H7 (cell line): ENCODE data around the gene IGFBP5. TPM values are rescaled to one million over a fixed set of nuclear protein-coding genes. Genes with fewer than 3 reads are reported as not detected.
A peak's percentile ranks its signal among the peaks of the same experiment; 100 is the strongest.

Experiments
- DNase-seq: peaks from one replicate; pipeline ENCODE4 v3.0.0; 2012
- H3K27me3 ChIP-seq: 2 replicates; pipeline ENCODE4 v1.6.0; 2011; ENCODE audit warnings: mild to moderate bottlenecking, low read length; ENCODE audit not compliant: control insufficient read depth, insufficient read depth
- H3K36me3 ChIP-seq: replicated peaks from 2 replicates; pipeline ENCODE4 v1.5.1; 2011; ENCODE audit warnings: low read length; ENCODE audit not compliant: control insufficient read depth, insufficient read depth
- H3K4me3 ChIP-seq: 2 replicates; pipeline ENCODE4 v1.5.1; 2011; ENCODE audit warnings: low read depth, mild to moderate bottlenecking, control low read depth, low read length, moderate library complexity; ENCODE audit not compliant: insufficient read depth
- total RNA-seq: library from RNA; depleted of rRNA; stranded (reverse); fragments of >200 nt; shearing (Covaris generic); gene quantifications from 2 replicates; pipeline ENCODE4 v1.2.3, GENCODE V29; 2014

Gene IGFBP5
- total RNA-seq, 1 experiment from 2014 or later = 10.2 TPM

DNA sequence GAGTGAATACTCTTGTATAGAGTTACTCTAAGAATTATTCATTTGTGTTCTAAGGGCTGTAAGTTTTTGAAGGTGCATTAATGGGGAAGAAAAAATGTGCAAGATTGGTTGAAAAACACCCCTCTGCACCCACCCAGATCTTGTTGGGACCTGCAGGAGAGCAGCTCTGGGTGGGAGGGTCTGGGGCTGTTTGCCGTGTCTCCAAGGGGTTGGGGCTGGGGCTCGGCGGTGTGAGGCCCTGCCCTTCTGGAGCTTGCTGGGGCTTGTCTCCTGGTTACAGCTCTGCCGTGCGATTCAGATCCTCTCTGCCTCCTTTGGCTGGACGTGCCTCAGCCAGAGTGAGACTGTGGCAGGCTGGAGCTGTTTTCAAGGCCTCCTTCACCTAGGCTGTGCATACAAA, 36.1 kb downstream of the IGFBP5 start:
- Histone ChIP-seq H3K36me3 (peaks cover 6% of the 10 kb centered on the region), H3K27me3 (no peaks in the 10 kb centered on the region), H3K4me3 (no peak overlapping the region)
- no peak for DNase-seq

DNA sequence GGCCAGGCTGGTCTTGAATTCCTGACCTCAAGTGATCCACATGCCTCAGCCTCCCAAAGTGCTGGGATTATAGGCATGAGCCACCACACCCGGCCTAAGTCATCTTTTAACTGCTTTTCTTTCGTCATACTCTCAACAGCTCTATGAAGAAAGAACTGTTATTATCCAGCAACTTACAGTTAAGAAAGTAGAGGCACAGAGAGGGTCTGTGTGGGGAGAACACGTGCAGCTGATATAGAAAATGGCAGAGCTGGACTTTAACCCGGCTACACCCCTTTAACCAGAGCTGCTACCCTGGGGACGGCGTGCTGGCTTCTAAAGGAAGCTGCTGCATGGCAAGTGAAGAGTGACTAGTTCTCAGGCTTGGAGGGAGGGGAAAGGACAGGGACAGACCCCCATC, 36.6 kb downstream of the IGFBP5 start:
- no peak for DNase-seq
- Histone ChIP-seq H3K4me3 (no peak overlapping the region), H3K36me3 (peaks cover 6% of the 10 kb centered on the region), H3K27me3 (no peaks in the 10 kb centered on the region)

DNA sequence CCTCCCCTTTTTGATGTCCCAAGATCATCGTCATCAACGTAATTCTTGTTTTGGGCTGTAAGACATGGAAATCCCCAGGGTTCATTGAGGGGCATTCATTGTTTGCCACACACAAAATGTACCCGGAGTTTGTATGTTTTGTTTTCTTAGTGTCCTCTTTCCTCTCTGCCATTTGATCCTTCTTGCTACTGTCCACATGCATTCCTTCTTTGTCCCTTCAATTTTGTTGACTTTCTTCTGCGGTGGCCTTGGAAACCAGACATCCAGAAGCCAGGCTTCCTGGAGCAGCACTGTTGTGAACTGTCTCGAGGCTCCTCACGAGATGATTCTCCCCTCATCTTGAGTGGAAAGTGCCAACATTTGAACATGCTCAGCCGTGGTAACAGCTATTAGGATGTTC, 37.4 kb downstream of the IGFBP5 start:
- no peak for DNase-seq
- peaks cover 6% of the 10 kb centered on the region for H3K36me3 ChIP-seq
- H3K27me3 ChIP-seq = no peaks in the 10 kb centered on the region
- no peak overlapping the region for H3K4me3 ChIP-seq

DNA sequence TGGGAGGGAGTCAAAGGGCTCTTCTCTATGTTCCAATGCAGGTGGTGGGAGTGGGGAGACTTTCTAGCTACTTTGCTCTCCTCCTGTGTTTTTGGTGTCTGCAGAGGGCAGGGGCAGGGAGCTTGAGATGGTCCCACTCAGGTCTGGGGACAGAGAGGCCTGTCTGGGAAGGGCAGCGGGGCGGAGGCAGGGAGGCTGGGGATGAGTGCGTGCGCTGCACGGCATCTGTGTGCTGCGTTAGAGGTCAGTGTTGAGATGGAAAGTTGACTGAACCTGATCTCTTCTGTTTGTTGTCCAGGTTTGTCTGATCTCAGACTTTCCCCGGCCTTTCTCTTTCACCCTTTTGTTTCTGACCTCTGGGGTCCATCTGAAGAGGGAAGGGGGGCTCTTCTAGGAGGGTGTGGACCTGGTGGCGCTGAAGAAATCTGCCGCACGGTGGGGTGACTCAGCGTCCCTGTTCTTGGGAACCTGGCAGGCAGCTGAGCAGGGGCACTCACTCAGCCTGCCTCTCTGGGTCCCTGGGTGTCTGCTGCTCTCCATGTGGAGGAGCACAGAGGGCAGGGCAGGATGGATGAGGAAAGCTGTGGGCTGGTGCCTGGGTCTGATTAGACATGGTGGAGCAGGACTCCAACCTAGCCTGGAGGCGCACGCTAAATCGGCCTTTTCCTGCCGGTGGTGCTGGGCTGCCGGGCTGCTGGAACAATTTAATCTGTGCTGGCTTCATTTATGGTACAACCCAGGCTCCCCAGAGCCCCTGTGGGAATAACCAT, 38.1 kb downstream of the IGFBP5 start:
- Histone ChIP-seq H3K36me3 (peaks cover 6% of the 10 kb centered on the region), H3K4me3 (no peak overlapping the region), H3K27me3 (no peaks in the 10 kb centered on the region)
- DNase-seq = no peak

DNA sequence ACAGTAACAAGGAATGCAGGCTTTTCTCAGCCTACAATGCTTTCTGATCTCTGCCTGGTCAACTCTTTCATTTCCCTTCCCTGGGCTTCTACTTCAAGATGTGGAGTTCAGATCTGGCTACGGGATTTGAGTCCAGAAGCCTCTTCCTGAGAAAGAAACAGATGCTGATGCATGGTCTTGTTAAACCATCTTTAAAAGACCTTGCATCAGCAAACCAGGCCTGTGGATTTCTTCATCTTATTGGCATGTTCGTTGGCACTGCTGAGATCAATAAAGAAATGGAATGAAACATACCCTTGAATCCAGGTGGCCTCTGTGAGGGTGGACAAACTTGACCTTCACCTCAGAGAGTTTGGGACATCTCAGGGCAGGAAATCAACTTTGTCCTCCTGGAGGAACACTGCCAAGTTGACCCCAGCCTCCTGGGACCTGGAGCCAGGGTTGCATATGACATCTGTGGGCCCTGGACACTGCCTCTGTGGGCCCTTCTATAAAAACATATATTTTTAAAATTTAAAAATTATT, 40.8 kb downstream of the IGFBP5 start:
- Histone ChIP-seq H3K36me3 (no peaks in the 10 kb centered on the region), H3K27me3 (no peaks in the 10 kb centered on the region), H3K4me3 (no peak overlapping the region)
- no peak for DNase-seq

DNA sequence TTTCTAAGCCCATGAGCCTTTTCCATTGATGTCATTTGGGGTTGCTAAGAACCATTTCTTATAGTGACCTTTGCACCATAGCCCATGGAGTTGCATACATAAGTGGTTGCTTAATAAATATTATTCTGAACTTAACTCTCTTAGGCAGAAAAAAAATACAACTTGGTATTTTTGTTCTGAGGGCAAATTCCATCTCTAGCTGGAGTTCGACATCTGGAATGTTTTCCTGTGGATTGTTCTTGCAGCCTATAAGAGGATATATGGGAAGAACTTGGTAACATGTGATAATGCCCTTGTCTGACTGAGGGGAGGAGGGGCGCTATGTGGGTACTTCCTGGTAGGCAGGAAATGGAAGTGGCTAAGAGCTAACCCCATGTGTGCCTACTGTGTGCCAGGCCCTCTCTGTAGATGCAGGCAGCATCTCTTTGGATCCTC, 41.4 kb downstream of the IGFBP5 start:
- DNase-seq = no peak

DNA sequence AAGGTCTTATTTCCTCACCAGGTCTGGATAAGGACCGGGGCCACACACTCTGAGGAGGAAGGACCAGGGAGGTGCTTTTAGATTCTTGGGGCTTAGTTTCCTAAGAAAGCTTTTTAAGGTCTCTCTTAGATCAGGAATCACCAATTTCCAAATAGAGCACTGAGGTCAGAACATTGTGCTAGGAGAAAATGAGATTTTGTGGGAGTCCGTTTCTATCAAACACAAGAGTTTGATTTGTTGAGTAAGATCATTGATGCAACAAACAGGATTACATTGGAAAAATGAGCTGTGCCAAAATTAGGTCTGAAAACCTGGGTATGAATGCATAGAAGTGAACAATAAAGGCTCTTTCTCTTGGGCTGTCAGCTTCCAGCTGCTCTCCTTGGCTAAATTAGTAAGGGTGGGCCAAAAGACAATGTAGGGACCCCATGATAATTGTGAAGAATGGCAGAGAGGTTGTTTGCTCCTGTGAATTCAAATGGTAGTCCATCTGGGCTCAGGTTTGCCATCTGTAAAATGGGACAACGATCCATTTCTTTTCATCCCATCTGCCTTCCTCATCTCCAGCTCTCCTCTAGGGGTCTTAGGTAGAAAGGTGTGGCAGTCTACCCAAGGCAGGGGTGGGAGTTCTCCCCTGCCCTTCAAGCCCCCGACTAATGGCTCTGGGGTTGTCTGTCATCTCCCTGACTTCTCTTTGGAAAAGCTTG, 42.1 kb downstream of the IGFBP5 start:
- no peak overlapping the region for H3K4me3 ChIP-seq
- DNase-seq = no peak
- H3K27me3 ChIP-seq = no peaks in the 10 kb centered on the region
- no peaks in the 10 kb centered on the region for H3K36me3 ChIP-seq

More for the DNA sequence above, 41.4 kb downstream of the IGFBP5 start:
- H3K27me3 ChIP-seq = no peaks in the 10 kb centered on the region
- H3K4me3 ChIP-seq = no peak overlapping the region
- no peaks in the 10 kb centered on the region for H3K36me3 ChIP-seq

DNA sequence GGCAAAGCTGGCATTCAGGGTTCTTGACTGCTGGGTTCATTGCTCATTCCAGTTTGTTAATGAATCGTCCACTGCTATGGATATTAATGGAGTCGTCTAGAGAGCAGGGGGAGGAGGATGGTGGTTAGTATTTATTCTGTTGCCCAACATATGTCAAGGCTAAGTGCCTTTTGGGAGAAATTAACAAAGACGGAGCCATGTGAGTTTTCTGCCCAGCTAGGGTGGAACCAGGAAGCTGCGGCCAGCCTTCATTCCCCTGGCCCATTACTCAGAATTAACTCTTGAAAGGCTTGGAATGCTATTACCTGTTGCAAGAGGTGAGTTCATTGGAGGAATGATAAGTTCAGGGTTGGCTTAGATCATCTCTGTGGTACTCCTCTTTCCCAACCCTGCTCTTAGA, 42.8 kb downstream of the IGFBP5 start:
- H3K27me3 ChIP-seq = no peaks in the 10 kb centered on the region
- H3K4me3 ChIP-seq = no peak overlapping the region
- H3K36me3 ChIP-seq = no peaks in the 10 kb centered on the region
- DNase-seq = no peak

DNA sequence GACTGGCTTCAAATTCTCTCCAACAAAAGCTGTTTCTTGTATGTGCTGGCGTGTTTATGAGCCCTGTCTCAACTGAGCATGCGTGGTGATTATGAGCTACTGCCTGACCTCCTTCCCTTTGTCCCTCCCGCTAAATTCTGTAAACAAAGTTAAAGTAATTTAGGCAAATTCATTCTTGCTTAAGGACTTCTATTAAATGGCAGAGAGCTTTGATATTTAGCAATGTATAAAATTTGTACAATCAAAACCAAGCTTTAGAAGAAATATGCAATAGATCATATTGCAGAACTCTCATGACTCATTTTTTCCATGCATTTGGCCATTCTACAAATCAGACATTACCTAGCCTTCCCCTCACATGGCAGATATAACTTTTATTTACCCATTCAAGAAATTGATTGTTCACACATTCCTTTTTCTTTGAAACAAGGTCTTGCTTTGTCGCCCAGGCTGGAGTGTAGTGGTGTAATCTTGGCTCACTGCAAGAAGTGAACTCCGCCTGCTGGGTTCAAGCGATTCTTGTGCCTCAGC, 43.9 kb downstream of the IGFBP5 start:
- DNase-seq = no peak
- Histone ChIP-seq H3K27me3 (no peaks in the 10 kb centered on the region), H3K4me3 (no peak overlapping the region), H3K36me3 (no peaks in the 10 kb centered on the region)

DNA sequence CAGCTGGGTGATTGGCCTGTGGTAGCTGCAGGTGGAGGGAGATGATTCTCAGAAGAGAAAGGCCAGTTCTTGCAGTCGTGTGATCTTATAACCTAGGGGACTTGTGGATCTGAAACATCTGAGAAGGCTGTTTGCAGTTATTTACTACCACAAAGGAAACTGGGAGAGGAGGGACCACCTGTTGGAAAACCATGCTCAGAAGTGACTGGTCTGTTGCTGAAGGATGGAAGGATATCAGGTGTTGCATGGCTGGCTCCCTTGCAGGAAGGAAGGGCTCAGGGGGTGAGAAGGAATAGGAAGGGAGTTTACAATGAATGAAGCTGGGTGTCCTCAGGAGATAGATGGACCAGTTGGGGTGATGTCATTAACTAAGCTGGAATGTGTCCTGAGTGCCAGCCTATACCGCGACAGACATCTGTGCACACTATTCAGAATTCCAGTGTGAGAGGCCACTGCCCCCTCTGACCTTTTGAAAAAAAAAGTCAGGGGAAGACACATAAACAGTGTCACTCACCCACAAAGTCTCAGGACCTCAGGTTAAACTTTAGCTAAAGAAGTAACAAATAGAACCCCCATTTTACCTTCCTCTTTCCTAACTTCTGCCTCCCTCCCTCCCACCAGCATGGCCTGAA, 44.6 kb downstream of the IGFBP5 start:
- Histone ChIP-seq H3K4me3 (no peak overlapping the region), H3K27me3 (no peaks in the 10 kb centered on the region), H3K36me3 (no peaks in the 10 kb centered on the region)
- no peak for DNase-seq

DNA sequence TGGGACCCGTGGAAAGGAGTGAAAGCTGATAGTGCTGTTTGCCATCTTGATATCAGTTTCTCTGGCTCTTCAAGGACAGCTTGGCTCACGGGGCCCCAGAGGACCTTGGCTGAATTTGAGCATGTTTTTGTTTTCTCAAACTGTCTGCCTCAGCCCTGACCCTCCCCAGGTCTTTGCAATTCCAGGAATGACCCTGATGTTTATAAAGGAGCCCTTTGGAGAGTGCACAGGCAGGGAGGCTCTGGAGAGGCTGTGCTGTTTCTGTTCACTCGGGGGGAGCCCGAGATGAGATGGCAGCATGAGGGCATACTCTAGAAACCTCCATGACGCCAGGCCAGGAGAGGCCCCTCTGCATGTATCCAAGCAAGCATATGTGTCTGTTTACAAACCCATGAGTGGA, 45.8 kb downstream of the IGFBP5 start:
- Histone ChIP-seq H3K4me3 (no peak overlapping the region), H3K27me3 (no peaks in the 10 kb centered on the region), H3K36me3 (no peaks in the 10 kb centered on the region)
- peak; percentile 28 for DNase-seq

DNA sequence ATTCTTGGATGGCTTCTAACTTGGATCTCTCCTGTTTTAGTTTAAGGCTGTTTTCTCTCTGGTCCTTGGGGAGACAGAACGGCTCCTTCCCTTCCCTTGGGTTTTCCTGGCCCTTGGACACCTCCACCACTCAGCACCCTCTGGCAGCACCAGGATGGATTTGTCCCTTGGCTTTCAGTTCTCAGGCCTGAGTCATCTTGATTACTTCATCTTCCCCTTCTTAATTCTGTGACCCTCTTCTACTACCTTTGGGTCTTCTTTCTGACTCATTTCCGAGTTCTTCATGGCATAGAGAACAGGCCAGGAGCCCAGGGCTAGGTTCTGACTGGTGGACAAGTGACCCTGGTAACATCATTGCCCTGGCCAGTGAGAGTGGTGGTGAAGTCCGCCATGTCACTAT, 47.2 kb downstream of the IGFBP5 start:
- Histone ChIP-seq H3K36me3 (no peaks in the 10 kb centered on the region; the same call in 1 of the 2 replicates), H3K27me3 (no peaks in the 10 kb centered on the region), H3K4me3 (no peak overlapping the region)
- no peak for DNase-seq

DNA sequence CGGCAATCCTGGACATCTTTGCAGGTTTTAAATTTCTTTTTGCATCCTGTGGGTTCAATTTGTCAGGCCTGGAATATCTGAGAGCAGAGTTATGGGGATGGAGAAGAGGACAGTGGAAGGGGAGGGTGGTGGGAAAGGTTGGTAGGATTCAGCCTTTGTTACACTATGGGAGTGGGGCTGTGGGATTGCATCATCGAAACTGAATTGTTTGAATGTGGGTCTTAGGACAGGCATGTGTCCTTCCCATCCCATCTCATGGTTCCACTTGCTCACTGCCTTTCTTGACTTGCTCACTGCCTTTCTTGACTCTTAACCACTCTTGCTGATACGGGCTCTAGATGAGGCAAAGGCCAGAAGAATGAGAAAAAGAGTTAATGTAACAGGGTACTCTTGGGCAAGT, 49.2 kb downstream of the IGFBP5 start:
- H3K4me3 ChIP-seq = no peak overlapping the region
- no peak for DNase-seq
- H3K36me3 ChIP-seq = no peaks in the 10 kb centered on the region; the same call in 1 of the 2 replicates
- H3K27me3 ChIP-seq = no peaks in the 10 kb centered on the region

DNA sequence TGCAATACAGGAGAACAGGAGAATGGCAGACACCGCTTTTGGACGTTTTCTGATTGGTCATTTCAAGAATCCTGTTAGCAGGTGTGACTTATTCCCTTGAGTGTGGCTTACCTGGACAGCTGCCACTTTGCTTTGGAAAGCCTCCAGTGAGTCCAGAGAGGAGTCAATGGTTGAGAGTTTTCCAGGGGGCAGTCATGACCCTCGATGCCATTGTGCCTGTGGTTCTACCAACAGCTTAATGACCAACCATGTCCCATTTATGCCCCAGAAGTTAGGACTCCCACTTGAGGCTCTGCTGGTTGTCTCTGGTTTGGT, 49.8 kb downstream of the IGFBP5 start:
- H3K36me3 ChIP-seq = no peaks in the 10 kb centered on the region; the same call in none of the 2 replicates
- no peak for DNase-seq
- no peak overlapping the region for H3K4me3 ChIP-seq
- no peaks in the 10 kb centered on the region for H3K27me3 ChIP-seq
